Mucosa of rectum (tissue), 2 donors: ENCODE results near the gene PZP.

Source experiments
- H3K27ac ChIP-seq, 2 donors: one replicate each; pipeline ENCODE4 v1.7.0; 2013; ENCODE audit warnings: inconsistent platforms in 2 of 2, low read depth in 2 of 2, low read length in 2 of 2
- H3K27me3 ChIP-seq, 2 donors: one replicate each; pipeline ENCODE4 v1.7.0; 2013; ENCODE audit warnings: low read length in 2 of 2; ENCODE audit not compliant: control insufficient read depth in 2 of 2, insufficient read depth in 2 of 2
- H3K36me3 ChIP-seq, 2 donors: one replicate each; pipeline ENCODE4 v1.7.0; 2013; ENCODE audit warnings: low read length in 2 of 2; ENCODE audit not compliant: control insufficient read depth in 2 of 2, insufficient read depth in 2 of 2
- H3K4me1 ChIP-seq, 2 donors: one replicate each; pipeline ENCODE4 v1.7.0; 2013; ENCODE audit warnings: low read length in 2 of 2, mild to moderate bottlenecking in 1 of 2; ENCODE audit not compliant: control insufficient read depth in 2 of 2, insufficient read depth in 2 of 2
- H3K4me3 ChIP-seq, 2 donors: one replicate each; pipeline ENCODE4 v1.7.0; 2013; ENCODE audit warnings: low read length in 2 of 2
- H3K9ac ChIP-seq, 2 donors: one replicate each; pipeline ENCODE4 v1.7.0; 2013; ENCODE audit warnings: low read length in 2 of 2, low read depth in 1 of 2, mild to moderate bottlenecking in 1 of 2
- H3K9me3 ChIP-seq, 2 donors: one replicate each; pipeline ENCODE4 v1.7.0; 2013; ENCODE audit warnings: low read length in 2 of 2; ENCODE audit not compliant: control insufficient read depth in 2 of 2
- donor health status: healthy.
- donor health status: Normal muscosa, but diverticular disease.

Gene PZP

GRCh38 chr12:9127936-9128663 lies 80.1 kb downstream of the PZP start:
- no peaks in the 10 kb centered on the region for H3K9me3 ChIP-seq
- no peak overlapping the region for H3K4me3 ChIP-seq
- no peaks in the 10 kb centered on the region for H3K4me1 ChIP-seq
- no peak overlapping the region for H3K9ac ChIP-seq
- no peaks in the 10 kb centered on the region for H3K36me3 ChIP-seq
- no peak overlapping the region for H3K27ac ChIP-seq
- H3K27me3 ChIP-seq: no peaks in the 10 kb centered on the region

GRCh38 chr12:9127484-9127883 lies 80.7 kb downstream of the PZP start:
- Histone ChIP-seq H3K9ac (no peak overlapping the region), H3K4me3 (no peak overlapping the region)

GRCh38 chr12:9124383-9125031 lies 83.7 kb downstream of the PZP start:
- Histone ChIP-seq H3K9ac (no peak overlapping the region), H3K36me3 (no peaks in the 10 kb centered on the region), H3K4me1 (no peaks in the 10 kb centered on the region), H3K27me3 (no peaks in the 10 kb centered on the region), H3K4me3 (no peak overlapping the region), H3K9me3 (no peaks in the 10 kb centered on the region), H3K27ac (peak overlapping the region in 1 of 2 donors; percentile 34)

More at GRCh38 chr12:9127484-9127883, 80.7 kb downstream of the PZP start:
- H3K4me1 ChIP-seq: no peaks in the 10 kb centered on the region
- no peaks in the 10 kb centered on the region for H3K27me3 ChIP-seq
- no peaks in the 10 kb centered on the region for H3K9me3 ChIP-seq
- no peaks in the 10 kb centered on the region for H3K36me3 ChIP-seq
- H3K27ac ChIP-seq: no peak overlapping the region

GRCh38 chr12:9123781-9124382 lies 84.3 kb downstream of the PZP start:
- Histone ChIP-seq H3K9ac (no peak overlapping the region), H3K4me1 (no peaks in the 10 kb centered on the region), H3K9me3 (no peaks in the 10 kb centered on the region), H3K27me3 (no peaks in the 10 kb centered on the region), H3K4me3 (peak overlapping the region in 1 of 2 donors; percentile 23), H3K27ac (peak overlapping the region; percentile 25 to 34), H3K36me3 (no peaks in the 10 kb centered on the region)

- no peaks in the 10 kb centered on the region for H3K27me3 ChIP-seq
- H3K4me1 ChIP-seq: peaks cover 0 to 4% of the 10 kb centered on the region in 2 donors
- no peak overlapping the region for H3K4me3 ChIP-seq
- H3K36me3 ChIP-seq: no peaks in the 10 kb centered on the region
- H3K9ac ChIP-seq: no peak overlapping the region
- H3K27ac ChIP-seq: no peak overlapping the region
- H3K9me3 ChIP-seq: no peaks in the 10 kb centered on the region
Measured at GRCh38 chr12:9122091-9122609, 86.0 kb downstream of the PZP start.

GRCh38 chr12:9120487-9121184 lies 87.6 kb downstream of the PZP start:
- Histone ChIP-seq H3K4me3 (no peak overlapping the region), H3K4me1 (peaks cover 0 to 5% of the 10 kb centered on the region in 2 donors), H3K36me3 (no peaks in the 10 kb centered on the region), H3K27ac (no peak overlapping the region), H3K9ac (no peak overlapping the region), H3K27me3 (no peaks in the 10 kb centered on the region), H3K9me3 (no peaks in the 10 kb centered on the region)

- H3K27ac ChIP-seq: peak overlapping the region; percentile 19 to 56
- H3K4me3 ChIP-seq: no peak overlapping the region
- no peaks in the 10 kb centered on the region for H3K27me3 ChIP-seq
- no peak overlapping the region for H3K9ac ChIP-seq
- no peaks in the 10 kb centered on the region for H3K36me3 ChIP-seq
- H3K9me3 ChIP-seq: no peaks in the 10 kb centered on the region
- peaks cover 0 to 5% of the 10 kb centered on the region in 2 donors for H3K4me1 ChIP-seq
Measured at GRCh38 chr12:9118158-9118557, 90.0 kb downstream of the PZP start.

GRCh38 chr12:9115731-9116559 lies 92.2 kb downstream of the PZP start, which contains the start of gene A2M:
Gene A2M, minus strand, starts transcription at chr12:9115919. Its CDS starts 70 bp downstream, at chr12:9115849.
- Histone ChIP-seq H3K27me3 (no peaks in the 10 kb centered on the region), H3K27ac (peak within 1 kb of the TSS; percentile 66 to 80), H3K9me3 (no peaks in the 10 kb centered on the region), H3K4me3 (peak within 1 kb of the TSS; percentile 68 to 71), H3K36me3 (no peaks in the 10 kb centered on the region), H3K9ac (peak within 1 kb of the TSS in 1 of 2 donors; percentile 55), H3K4me1 (peaks cover 0 to 5% of the 10 kb centered on the region in 2 donors)

- Histone ChIP-seq H3K9ac (peak overlapping the region in 1 of 2 donors; percentile 55), H3K4me3 (peak overlapping the region; percentile 68 to 71), H3K4me1 (peaks cover 0 to 5% of the 10 kb centered on the region in 2 donors)
Measured at GRCh38 chr12:9114946-9115345, 93.2 kb downstream of the PZP start.

More at GRCh38 chr12:9114946-9115345, 93.2 kb downstream of the PZP start:
- Histone ChIP-seq H3K27me3 (no peaks in the 10 kb centered on the region), H3K9me3 (no peaks in the 10 kb centered on the region), H3K27ac (peak overlapping the region in 1 of 2 donors; percentile 80), H3K36me3 (peaks cover 0 to under 1% of the 10 kb centered on the region in 2 donors)
